Sigmoid colon (tissue), 7 donors: Measurements from ENCODE around the gene CACNA1F. TPM values are rescaled to one million over a fixed set of nuclear protein-coding genes. Genes with fewer than 3 reads are reported as not detected.

Experiments used
- DNase-seq: peaks from one replicate; pipeline ENCODE4 v3.0.0-alpha.2; 2019
- H3K27ac ChIP-seq, 4 donors: fragments of 200-600 bp; sonication (generic); one replicate each; pipeline ENCODE4 v1.5.1; 2016 to 2019; ENCODE audit warnings: mild to moderate bottlenecking in 1 of 4
- H3K27me3 ChIP-seq, 3 donors: fragments of 200-600 bp; sonication (generic); one replicate each; pipeline ENCODE4 v1.5.1; 2019; ENCODE audit warnings: mild to moderate bottlenecking in 1 of 3
- H3K36me3 ChIP-seq, 4 donors: fragments of 200-600 bp; sonication (generic); one replicate each; pipeline ENCODE4 v1.5.1; 2016 to 2019
- H3K4me1 ChIP-seq, 4 donors: fragments of 200-600 bp; sonication (generic); one replicate each; pipeline ENCODE4 v1.5.1; 2017 to 2019
- H3K4me3 ChIP-seq, 4 donors: fragments of 200-600 bp; sonication (generic); one replicate each; pipeline ENCODE4 v1.5.1; 2017 to 2019; ENCODE audit warnings: mild to moderate bottlenecking in 2 of 4, moderate library complexity in 1 of 4
- H3K9me3 ChIP-seq, 4 donors: fragments of 200-600 bp in 3 of 4; sonication (generic) in 3 of 4; one replicate each; pipeline versions ENCODE4 v1.5.1 to v1.6.1; 2013 to 2019
- CTCF ChIP-seq, 4 experiments: fragments of 450-650 bp in 3 of 4; fragments of 200-600 bp in 1 of 4; IDR thresholded peaks; one replicate each; pipeline ENCODE4 v1.5.1; 2016 to 2019; ENCODE audit warnings: antibody characterized with exemption in 4 of 4, mild to moderate bottlenecking in 3 of 4, moderate library complexity in 2 of 4
- EP300 ChIP-seq, 4 donors: sonication (generic); formaldehyde crosslinking; IDR thresholded peaks; one replicate each; pipeline ENCODE4 v1.6.1; 2017; ENCODE audit warnings: antibody characterized with exemption in 4 of 4
- POLR2A ChIP-seq, 2 donors: fragments of 450-650 bp; IDR thresholded peaks; one replicate each; pipeline ENCODE4 v1.6.1; 2016; ENCODE audit warnings: antibody characterized with exemption in 2 of 2, mild to moderate bottlenecking in 2 of 2, moderate library complexity in 2 of 2
- POLR2AphosphoS5 ChIP-seq, 4 donors: sonication (generic); formaldehyde crosslinking; IDR thresholded peaks; one replicate each; pipeline ENCODE4 v1.6.1; 2017; ENCODE audit warnings: antibody characterized with exemption in 4 of 4
- WGBS, 2 donors: extraction: QIAGEN DNeasy Blood & Tissue Kit; methylation state at CpG; one replicate each; pipeline ENCODE4 v1.1.7; 2013; 5-methylcytosine and 5-hydroxymethylcytosine counted together
- intact Hi-C: fragments of 100-400 bp; cut with DNase I; formaldehyde crosslinking; loops from one replicate; pipeline ENCODE4 v1.15.1; 2023
- polyA plus RNA-seq, 3 donors: library from polyadenylated mRNA; stranded (reverse); fragments of 200-250 nt; gene quantifications; one replicate each; pipeline ENCODE4 v1.2.3, GENCODE V29; 2013
- total RNA-seq, 4 donors: library from RNA; depleted of rRNA; stranded (reverse); fragments of >200 nt; gene quantifications; one replicate each; pipeline ENCODE4 v1.1.0, GENCODE V29; 2016
- donor health status: healthy with polysubstance abuse.
- donor health status: Bipolar disorder and iron deficiency.
- donor health status: healthy.

CACNA1F gene
- total and polyA plus RNA-seq, 7 donors: under 0.01 to 0.70 (median 0.15) TPM; not detected in 3

- no peak for TF ChIP-seq CTCF (IDR thresholded peaks at IDR 0.05)
- TF ChIP-seq POLR2AphosphoS5 (IDR thresholded peaks at IDR 0.05): no peak
- no peak for TF ChIP-seq EP300 (IDR thresholded peaks at IDR 0.05)
- no peak for TF ChIP-seq POLR2A (IDR thresholded peaks at IDR 0.05)
- no peak for DNase-seq
- Histone ChIP-seq H3K4me1 (peaks cover 0 to 13% (median 2%) of the 10 kb centered on the region in 4 donors), H3K27ac (no peak overlapping the region), H3K27me3 (no peaks in the 10 kb centered on the region), H3K36me3 (no peaks in the 10 kb centered on the region), H3K4me3 (no peak overlapping the region), H3K9me3 (no peaks in the 10 kb centered on the region)
- intact Hi-C loops: no loop called here
- whole genome bisulfite sequencing, 2 donors: 79 to 81% methylated on average over 2 of the region's 2 CpGs
Measured at GRCh38 chrX:49193542-49193964, 39.6 kb downstream of the CACNA1F start.

- WGBS, 2 donors: 57 to 71% methylated on average over 10 of the region's 10 CpGs
- Histone ChIP-seq H3K4me1 (peaks cover 0 to 13% (median 2%) of the 10 kb centered on the region in 4 donors), H3K36me3 (no peaks in the 10 kb centered on the region), H3K9me3 (no peaks in the 10 kb centered on the region), H3K27me3 (no peaks in the 10 kb centered on the region), H3K27ac (no peak overlapping the region), H3K4me3 (no peak overlapping the region)
- intact Hi-C loops: no loop called here
- TF ChIP-seq CTCF (IDR thresholded peaks at IDR 0.05) (peak in 3 of 4 experiments; percentile 14 to 35 (median 27)), POLR2A (IDR thresholded peaks at IDR 0.05) (no peak), POLR2AphosphoS5 (IDR thresholded peaks at IDR 0.05) (no peak), EP300 (IDR thresholded peaks at IDR 0.05) (no peak)
- DNase-seq: no peak
Measured at GRCh38 chrX:49192722-49193328, 40.3 kb downstream of the CACNA1F start.

- peaks cover 0 to 13% (median 2%) of the 10 kb centered on the region in 4 donors for H3K4me1 ChIP-seq
- H3K27me3 ChIP-seq: no peaks in the 10 kb centered on the region
- peak overlapping the region; percentile 85 to 94 (median 88) for H3K27ac ChIP-seq
- no peaks in the 10 kb centered on the region for H3K9me3 ChIP-seq
- intact Hi-C loops: no loop called here
- H3K36me3 ChIP-seq: no peaks in the 10 kb centered on the region
- TF ChIP-seq POLR2AphosphoS5 (IDR thresholded peaks at IDR 0.05): no peak
- no peak for TF ChIP-seq EP300 (IDR thresholded peaks at IDR 0.05)
- TF ChIP-seq POLR2A (IDR thresholded peaks at IDR 0.05): no peak
- no peak for TF ChIP-seq CTCF (IDR thresholded peaks at IDR 0.05)
- WGBS, 2 donors: 0 to 1% methylated on average over 34 of the region's 34 CpGs
- H3K4me3 ChIP-seq: peak overlapping the region; percentile 48 to 71 (median 60)
- DNase-seq: no peak
Measured at GRCh38 chrX:49191574-49192011, 41.5 kb downstream of the CACNA1F start.

GRCh38 chrX:49190821-49191573, 42.1 kb downstream of the CACNA1F start:
- H3K4me1 ChIP-seq: peaks cover 0 to 13% (median 2%) of the 10 kb centered on the region in 4 donors
- no peaks in the 10 kb centered on the region for H3K9me3 ChIP-seq
- H3K27ac ChIP-seq: peak overlapping the region; percentile 85 to 94 (median 88)
- 0% methylated on average over 32 of the region's 32 CpGs for whole genome bisulfite sequencing, 2 donors
- peak; percentile 97 for DNase-seq
- H3K36me3 ChIP-seq: no peaks in the 10 kb centered on the region
- peak overlapping the region; percentile 48 to 71 (median 60) for H3K4me3 ChIP-seq
- intact Hi-C loops: no loop called here
- TF ChIP-seq CTCF (IDR thresholded peaks at IDR 0.05): no peak
- TF ChIP-seq POLR2A (IDR thresholded peaks at IDR 0.05): peak; percentile 44 to 67
- peak; percentile 73 to 94 (median 88) for TF ChIP-seq POLR2AphosphoS5 (IDR thresholded peaks at IDR 0.05)
- TF ChIP-seq EP300 (IDR thresholded peaks at IDR 0.05): no peak
- H3K27me3 ChIP-seq: no peaks in the 10 kb centered on the region
